SH-SY5Y (cell line): Measurements from ENCODE around the gene UVRAG.

Experiments
- GATA2 ChIP-seq: IDR thresholded peaks from 2 replicates; pipeline ENCODE4 v1.6.1; 2011; ENCODE audit warnings: mild to moderate bottlenecking, low read depth, low read length
- GATA3 ChIP-seq: IDR thresholded peaks from 2 replicates; pipeline ENCODE4 v1.6.1; 2011; ENCODE audit warnings: low read depth, mild to moderate bottlenecking, low read length, moderate library complexity

GRCh38 chr11:76107971-76108370, 293.0 kb downstream of the UVRAG start:
- TF ChIP-seq GATA3 = no peak
- no peak for TF ChIP-seq GATA2
